ENCODE data around the gene TRAK1. TPM values are rescaled to one million over a fixed set of nuclear protein-coding genes. Genes with fewer than 3 reads are reported as not detected.

Gene TRAK1
- total and polyA plus RNA-seq, 2 experiments from 2014 or later, result 19.0 to 28.8 TPM

DNA sequence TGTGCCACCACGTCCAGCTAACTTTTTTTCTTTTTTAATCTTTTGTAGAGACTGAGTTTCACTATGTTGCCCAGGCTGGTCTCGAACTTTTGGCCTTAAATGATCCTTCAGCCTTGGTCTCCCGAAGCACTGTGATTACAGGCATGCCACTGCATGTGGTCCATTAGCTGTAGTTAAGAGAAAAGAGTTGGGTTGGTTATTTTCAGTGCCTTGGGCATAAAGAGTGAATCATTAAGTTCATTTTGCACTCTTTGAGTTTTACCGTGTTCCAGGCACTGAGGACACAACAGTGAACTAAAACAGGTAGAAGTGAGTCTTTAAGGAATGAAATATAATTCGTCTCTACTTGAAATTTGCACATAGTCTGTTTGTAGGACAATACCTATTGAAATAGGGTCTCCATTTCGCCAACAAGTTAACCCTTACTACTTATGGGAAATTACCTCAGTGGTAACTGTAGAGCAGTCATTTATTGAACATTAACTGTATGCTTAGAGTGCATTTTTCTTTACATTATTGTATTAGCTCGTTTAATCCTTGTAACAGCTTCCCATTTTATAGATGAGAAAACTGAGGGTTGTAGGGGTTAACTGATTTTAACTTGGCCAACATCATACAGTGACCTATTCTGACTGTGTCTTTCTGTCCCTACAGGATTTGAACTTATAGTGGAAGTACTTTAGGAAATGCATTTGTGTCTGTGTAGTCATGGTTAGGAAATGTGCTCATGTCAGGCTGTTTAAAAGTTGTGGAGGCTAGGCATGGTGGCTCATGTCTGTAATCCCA, 22.7 kb upstream of the TRAK1 start:
- Histone ChIP-seq H3K4me1 (ENCODE audit: insufficient read depth) (peaks cover 19% of the 10 kb centered on the region), H2AFZ (no peak overlapping the region), H3K4me2 (no peak overlapping the region), H3K27ac (no peak overlapping the region), H3K9me3 (ENCODE audit: low read depth) (no peaks in the 10 kb centered on the region), H3K79me2 (peaks cover 72% of the 10 kb centered on the region), H3K4me3 (no peak overlapping the region), H3K27me3 (no peaks in the 10 kb centered on the region), H3K36me3 (replicated peaks; ENCODE audit: insufficient read depth, low read depth) (no peaks in the 10 kb centered on the region), H4K20me1 (ENCODE audit: insufficient read depth, poor library complexity, severe bottlenecking) (no peaks in the 10 kb centered on the region), H3K9me2 (replicated peaks; ENCODE audit: insufficient read depth) (no peaks in the 10 kb centered on the region)
- 96% methylated on average over 7 of the region's 7 CpGs for WGBS (ENCODE audit: low lambda C conversion rate, missing lambda C conversion rate)
- no peak for DNase-seq (ENCODE audit: low spot score)
- TF ChIP-seq EZH2phosphoT487 (IDR thresholded peaks at IDR 0.05; ENCODE audit: low read depth, severe bottlenecking, unreplicated experiment) (no peak), EZH2 (IDR thresholded peaks at IDR 0.05; ENCODE audit: borderline replicate concordance) (no peak)
- TF ChIP-seq, protein P1, sequence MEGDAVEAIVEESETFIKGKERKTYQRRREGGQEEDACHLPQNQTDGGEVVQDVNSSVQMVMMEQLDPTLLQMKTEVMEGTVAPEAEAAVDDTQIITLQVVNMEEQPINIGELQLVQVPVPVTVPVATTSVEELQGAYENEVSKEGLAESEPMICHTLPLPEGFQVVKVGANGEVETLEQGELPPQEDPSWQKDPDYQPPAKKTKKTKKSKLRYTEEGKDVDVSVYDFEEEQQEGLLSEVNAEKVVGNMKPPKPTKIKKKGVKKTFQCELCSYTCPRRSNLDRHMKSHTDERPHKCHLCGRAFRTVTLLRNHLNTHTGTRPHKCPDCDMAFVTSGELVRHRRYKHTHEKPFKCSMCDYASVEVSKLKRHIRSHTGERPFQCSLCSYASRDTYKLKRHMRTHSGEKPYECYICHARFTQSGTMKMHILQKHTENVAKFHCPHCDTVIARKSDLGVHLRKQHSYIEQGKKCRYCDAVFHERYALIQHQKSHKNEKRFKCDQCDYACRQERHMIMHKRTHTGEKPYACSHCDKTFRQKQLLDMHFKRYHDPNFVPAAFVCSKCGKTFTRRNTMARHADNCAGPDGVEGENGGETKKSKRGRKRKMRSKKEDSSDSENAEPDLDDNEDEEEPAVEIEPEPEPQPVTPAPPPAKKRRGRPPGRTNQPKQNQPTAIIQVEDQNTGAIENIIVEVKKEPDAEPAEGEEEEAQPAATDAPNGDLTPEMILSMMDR (IDR thresholded peaks at IDR 0.05; ENCODE audit: poor library complexity), result no peak

DNA sequence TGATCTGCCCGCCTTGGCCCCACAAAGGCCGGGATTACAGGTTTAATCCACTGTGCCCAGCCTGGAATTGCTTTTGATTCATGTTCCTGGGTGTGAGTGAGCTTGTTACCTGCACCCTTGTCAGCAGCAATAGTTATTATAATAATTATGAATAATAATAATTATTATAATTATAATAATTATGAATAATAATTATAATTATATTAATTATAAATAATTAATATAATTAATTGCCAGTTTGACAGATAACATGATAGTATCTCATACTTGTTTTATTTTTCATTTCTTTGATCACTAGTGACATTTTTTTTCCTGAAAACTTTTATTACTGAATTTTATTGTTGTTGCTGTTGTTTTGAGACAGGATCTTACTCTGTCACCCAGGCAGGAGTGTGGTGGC, 21.1 kb upstream of the TRAK1 start:
- peaks cover 19% of the 10 kb centered on the region for H3K4me1 ChIP-seq (ENCODE audit: insufficient read depth)
- 98% methylated on average over 2 of the region's 2 CpGs for WGBS (ENCODE audit: low lambda C conversion rate, missing lambda C conversion rate)

DNA sequence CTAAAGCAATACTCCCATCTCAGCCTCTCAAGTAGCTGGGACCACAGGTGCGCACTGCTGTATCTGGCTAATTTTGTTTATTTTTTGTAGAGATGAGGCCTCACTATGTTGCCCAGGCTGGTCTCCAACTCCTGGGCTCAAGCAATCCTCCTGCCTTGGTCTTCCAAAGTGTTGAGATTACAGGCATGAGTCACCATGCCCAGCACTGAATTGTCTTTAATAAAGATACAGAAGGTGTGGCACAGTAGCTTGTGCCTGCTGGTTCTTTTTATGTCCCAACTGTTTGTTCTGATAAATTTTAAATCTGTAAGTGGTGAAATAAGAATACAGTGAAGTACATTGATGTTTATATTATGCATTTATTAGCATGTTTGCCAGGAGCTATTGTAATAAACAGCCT, 20.6 kb upstream of the TRAK1 start:
- no peak overlapping the region for H3K4me2 ChIP-seq
- TF ChIP-seq EZH2phosphoT487 (IDR thresholded peaks at IDR 0.05; ENCODE audit: low read depth, severe bottlenecking, unreplicated experiment), result no peak
- TF ChIP-seq, protein P1 (IDR thresholded peaks at IDR 0.05; ENCODE audit: poor library complexity), result no peak
- no peak for TF ChIP-seq EZH2 (IDR thresholded peaks at IDR 0.05; ENCODE audit: borderline replicate concordance)
- WGBS (ENCODE audit: low lambda C conversion rate, missing lambda C conversion rate), result 100% methylated on average over 1 of the region's 1 CpG
- H3K27ac ChIP-seq, result no peak overlapping the region
- no peaks in the 10 kb centered on the region for H3K27me3 ChIP-seq
- peaks cover 19% of the 10 kb centered on the region for H3K4me1 ChIP-seq (ENCODE audit: insufficient read depth)
- DNase-seq (ENCODE audit: low spot score), result no peak
- no peaks in the 10 kb centered on the region for H3K9me3 ChIP-seq (ENCODE audit: low read depth)
- no peak overlapping the region for H2AFZ ChIP-seq
- no peak overlapping the region for H3K4me3 ChIP-seq
- H3K36me3 ChIP-seq (replicated peaks; ENCODE audit: insufficient read depth, low read depth), result no peaks in the 10 kb centered on the region
- peaks cover 70% of the 10 kb centered on the region for H3K79me2 ChIP-seq
- no peaks in the 10 kb centered on the region for H4K20me1 ChIP-seq (ENCODE audit: insufficient read depth, poor library complexity, severe bottlenecking)
- no peaks in the 10 kb centered on the region for H3K9me2 ChIP-seq (replicated peaks; ENCODE audit: insufficient read depth)

More for the DNA sequence above, 21.1 kb upstream of the TRAK1 start:
- Histone ChIP-seq H3K79me2 (peaks cover 74% of the 10 kb centered on the region), H3K9me2 (replicated peaks; ENCODE audit: insufficient read depth) (no peaks in the 10 kb centered on the region), H3K36me3 (replicated peaks; ENCODE audit: insufficient read depth, low read depth) (no peaks in the 10 kb centered on the region), H3K27me3 (no peaks in the 10 kb centered on the region), H3K27ac (no peak overlapping the region), H3K4me2 (no peak overlapping the region), H3K4me3 (no peak overlapping the region), H4K20me1 (ENCODE audit: insufficient read depth, poor library complexity, severe bottlenecking) (no peaks in the 10 kb centered on the region), H2AFZ (no peak overlapping the region), H3K9me3 (ENCODE audit: low read depth) (no peaks in the 10 kb centered on the region)
- no peak for TF ChIP-seq EZH2phosphoT487 (IDR thresholded peaks at IDR 0.05; ENCODE audit: low read depth, severe bottlenecking, unreplicated experiment)
- no peak for DNase-seq (ENCODE audit: low spot score)
